ENCODE results near the gene HTR2C. TPM values are rescaled to one million over a fixed set of nuclear protein-coding genes. Genes with fewer than 3 reads are reported as not detected.

Gene HTR2C
- total and polyA plus RNA-seq, 8 donors, result not detected

Small RNA genes lying within 50 kb of the gene (small RNA-seq; reads per million reads assigned to genes)
- gene AL355812.1 (0 reads per million in 4 donors), gene MIR1264 (0 reads per million in 4 donors), gene MIR1298 (0 to 0.38 (median 0) reads per million in 4 donors), gene MIR1911 (0 reads per million in 4 donors), gene MIR1912 (0 reads per million in 4 donors), gene MIR448 (0 reads per million in 4 donors), gene MIR764 (0 reads per million in 4 donors), gene SNORA35 (0 reads per million in 4 donors)

Measured in stomach (tissue), 8 donors.